IMR-90 (cell line): ENCODE results near the gene SPAG8. TPM values are rescaled to one million over a fixed set of nuclear protein-coding genes. Genes with fewer than 3 reads are reported as not detected.

Experiments used
- ATAC-seq: fragments of 200-7000 bp; cut with Tn5 transposase; 2 replicates; pipeline ENCODE4 v1.9.1; 2020; ENCODE audit warnings: low read depth, mild to moderate bottlenecking, moderate library complexity
- BruUV-seq: library from RNA; stranded (reverse); fragments of 400-500 nt; replicated peaks from 2 replicates; lab custom pipeline; 2021; lab: Mats Ljungman, UMichigan
- CTCF ChIA-PET: fragments of 300-600 bp; formaldehyde crosslinking; extraction: SDS; loops from one replicate; lab custom pipeline; 2021; ENCODE audit warnings: antibody characterized with exemption; lab: Yijun Ruan, JAX
- POLR2A ChIA-PET: fragments of 300-600 bp; sonication (Branson Sonifier 250); formaldehyde crosslinking; loops from one replicate; lab custom pipeline; 2022; ENCODE audit warnings: antibody characterized with exemption; ENCODE audit not compliant: unreplicated experiment; lab: Charles Lee
- DNase-seq: peaks from one replicate; pipeline ENCODE4 v3.0.0; 2013
- H2AFZ ChIP-seq: replicated peaks from 2 replicates; pipeline ENCODE3; 2013; ENCODE audit warnings: low read length, mild to moderate bottlenecking; ENCODE audit not compliant: poor library complexity
- H2AK5ac ChIP-seq: 2 replicates; pipeline ENCODE4 v1.6.1; 2013; ENCODE audit warnings: low read depth, low read length, inconsistent platforms
- H2AK9ac ChIP-seq: replicated peaks from 2 replicates; pipeline ENCODE3; 2013; ENCODE audit warnings: mild to moderate bottlenecking, low read depth, low read length, moderate library complexity; ENCODE audit not compliant: poor library complexity
- H2BK120ac ChIP-seq: 2 replicates; pipeline ENCODE4 v1.6.1; 2013; ENCODE audit warnings: low read depth, low read length, inconsistent platforms
- H2BK15ac ChIP-seq: 3 replicates; pipeline ENCODE4 v1.6.1; 2013; ENCODE audit warnings: low read depth, low read length, inconsistent platforms
- H2BK20ac ChIP-seq: 2 replicates; pipeline ENCODE4 v1.6.1; 2013; ENCODE audit warnings: low read depth, mild to moderate bottlenecking, inconsistent platforms, low read length, moderate library complexity
- H2BK5ac ChIP-seq: 2 replicates; pipeline ENCODE4 v1.6.1; 2013; ENCODE audit warnings: mild to moderate bottlenecking, low read depth, low read length, inconsistent platforms; ENCODE audit not compliant: poor library complexity, severe bottlenecking
- H3K14ac ChIP-seq: replicated peaks from 2 replicates; pipeline ENCODE4 v1.6.1; 2013; ENCODE audit warnings: low read depth, low read length, inconsistent platforms
- H3K18ac ChIP-seq: 2 replicates; pipeline ENCODE4 v1.6.1; 2013; ENCODE audit warnings: low read depth, low read length, control low read depth
- H3K23ac ChIP-seq: 2 replicates; pipeline ENCODE4 v1.6.1; 2013; ENCODE audit warnings: low read depth, low read length, inconsistent platforms
- H3K27ac ChIP-seq: 2 replicates; pipeline ENCODE4 v1.5.1; 2013; ENCODE audit warnings: mild to moderate bottlenecking, control low read depth, low read length; ENCODE audit not compliant: insufficient read depth
- H3K27me3 ChIP-seq: 2 replicates; pipeline ENCODE4 v1.6.1; 2013; ENCODE audit warnings: low read length; ENCODE audit not compliant: control insufficient read depth, insufficient read depth
- H3K36me3 ChIP-seq: 2 replicates; pipeline ENCODE4 v1.6.1; 2013; ENCODE audit warnings: low read length, mixed read lengths; ENCODE audit not compliant: control insufficient read depth, insufficient read depth
- H3K4ac ChIP-seq: 2 replicates; pipeline ENCODE4 v1.6.1; 2013; ENCODE audit warnings: low read depth, low read length, inconsistent platforms
- H3K4me1 ChIP-seq: 2 replicates; pipeline ENCODE4 v1.6.1; 2013; ENCODE audit warnings: low read length, mixed read lengths; ENCODE audit not compliant: control insufficient read depth, insufficient read depth
- H3K4me2 ChIP-seq: 2 replicates; pipeline ENCODE4 v1.6.1; 2013; ENCODE audit warnings: low read depth, mild to moderate bottlenecking, control low read depth, low read length, moderate library complexity
- H3K4me3 ChIP-seq: 2 replicates; pipeline ENCODE4 v1.5.1; 2013; ENCODE audit warnings: low read depth, mild to moderate bottlenecking, control low read depth, low read length, moderate library complexity; ENCODE audit not compliant: insufficient read depth
- H3K56ac ChIP-seq: 2 replicates; pipeline ENCODE4 v1.6.1; 2013; ENCODE audit warnings: low read length, inconsistent platforms; ENCODE audit not compliant: insufficient read depth; ENCODE audit errors: extremely low read depth
- H3K79me1 ChIP-seq, 2 experiments: 2 replicates each; pipeline ENCODE4 v1.6.1; 2013; ENCODE audit warnings: low read length in 2 of 2, inconsistent platforms in 1 of 2, low read depth in 1 of 2
- H3K9ac ChIP-seq: 2 replicates; pipeline ENCODE4 v1.6.1; 2013; ENCODE audit warnings: low read depth, low read length, control low read depth
- H3K9me1 ChIP-seq: 2 replicates; pipeline ENCODE4 v1.6.1; 2013; ENCODE audit warnings: low read length, inconsistent platforms; ENCODE audit not compliant: insufficient read depth
- H3K9me3 ChIP-seq: 2 replicates; pipeline ENCODE4 v1.6.1; 2013; ENCODE audit warnings: low read length; ENCODE audit not compliant: control insufficient read depth, insufficient read depth
- H4K20me1 ChIP-seq: 2 replicates; pipeline ENCODE4 v1.6.1; 2013; ENCODE audit warnings: low read length, inconsistent platforms; ENCODE audit not compliant: insufficient read depth
- H4K5ac ChIP-seq: 2 replicates; pipeline ENCODE4 v1.6.1; 2013; ENCODE audit warnings: mild to moderate bottlenecking, low read depth, low read length, control low read depth
- H4K8ac ChIP-seq, 2 experiments: 2 replicates each; pipeline ENCODE4 v1.6.1; 2013; ENCODE audit warnings: low read depth in 2 of 2, low read length in 2 of 2, control low read depth in 1 of 2, inconsistent platforms in 1 of 2
- H4K91ac ChIP-seq: 2 replicates; pipeline ENCODE4 v1.6.1; 2013; ENCODE audit warnings: low read depth, low read length, inconsistent platforms; ENCODE audit not compliant: insufficient read depth
- MAFK ChIP-seq: IDR thresholded peaks from 2 replicates; pipeline ENCODE4 v1.6.1; 2012; ENCODE audit warnings: low read depth, low read length, improper control_type of control experiment
- RAD21 ChIP-seq: IDR thresholded peaks from 2 replicates; pipeline ENCODE4 v1.6.1; 2012; ENCODE audit warnings: low read length, improper control_type of control experiment
- WGBS, 2 experiments: methylation state at CpG; one replicate each; pipeline versions ENCODE4 v1.1.5 to v1.1.7; 2013; ENCODE audit warnings: missing lambda C conversion rate in 2 of 2; ENCODE audit not compliant: insufficient read length in 1 of 2; ENCODE audit errors: extremely low coverage in 2 of 2; 5-methylcytosine and 5-hydroxymethylcytosine counted together
- dilution Hi-C: fragments of 300-500 bp; cut with HindIII; formaldehyde crosslinking; loops from one replicate; pipeline ENCODE4 v1.14.3; 2018; ENCODE audit warnings: low sequenced_read_pairs; ENCODE audit not compliant: unreplicated experiment
- in situ Hi-C: fragments of 300-500 bp; cut with MboI; formaldehyde crosslinking; loops from 3 replicates; pipeline ENCODE4 v1.14.3; 2019; ENCODE audit warnings: low sequenced_read_pairs, inconsistent platforms, mixed read lengths
- intact Hi-C: fragments of 100-400 bp; cut with micrococcal nuclease; formaldehyde crosslinking; loops from 2 replicates; pipeline ENCODE4 v1.10.0; 2022
- polyA plus RNA-seq, 3 experiments: library from polyadenylated mRNA; depleted of rRNA; stranded (reverse); fragments of >200 nt; gene quantifications; 2 replicates each; pipeline ENCODE4 v1.2.3, GENCODE V29; 2012; ENCODE audit warnings: low replicate concordance in 1 of 3
- total RNA-seq: library from RNA; depleted of rRNA; stranded (reverse); fragments of >200 nt; gene quantifications from 2 replicates; pipeline ENCODE4 v1.2.3, GENCODE V29; 2012

Gene SPAG8
- total and polyA plus RNA-seq, 2 of the 4 experiments (the other 2 are of a cell fraction) = 0.72 to 0.84 TPM

DNA sequence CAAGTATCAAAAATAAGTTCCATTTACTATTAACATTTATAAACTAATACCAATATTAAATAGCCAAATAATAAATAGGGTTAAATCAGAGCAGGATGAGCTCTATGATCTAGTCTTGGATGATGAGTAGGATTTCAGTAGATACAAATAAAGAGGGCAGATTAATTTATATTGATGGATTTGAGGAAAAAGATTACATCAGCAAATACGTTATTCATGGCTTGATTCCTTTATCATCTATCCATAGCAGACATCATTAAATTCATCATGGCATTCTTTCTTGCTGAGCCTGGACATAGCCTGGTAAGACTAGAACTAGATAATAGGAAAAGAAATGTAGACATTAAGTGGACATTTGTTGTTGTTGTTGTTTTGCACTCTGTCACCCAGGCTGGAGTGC, 44.6 kb downstream of the SPAG8 start:
- peak; percentile 61 for TF ChIP-seq MAFK
- no peak for TF ChIP-seq RAD21
- H3K27ac ChIP-seq = no peak overlapping the region
- no peak for ATAC-seq

More for the DNA sequence above, 44.6 kb downstream of the SPAG8 start:
- no peak overlapping the region for H3K4me2 ChIP-seq
- no peak overlapping the region for H2AK9ac ChIP-seq
- H2BK15ac ChIP-seq = no peak overlapping the region
- dilution Hi-C loops (no loop called here), intact Hi-C loops (no loop called here), in situ Hi-C loops (no loop called here)
- no peak overlapping the region for H2BK5ac ChIP-seq
- H3K56ac ChIP-seq = no peak overlapping the region
- no peak for DNase-seq
- H4K5ac ChIP-seq = no peak overlapping the region
- H3K4me1 ChIP-seq = peaks cover 1% of the 10 kb centered on the region; the same call in 1 of the 2 replicates
- H3K14ac ChIP-seq = no peak overlapping the region
- no peaks in the 10 kb centered on the region for H3K9me3 ChIP-seq
- CTCF ChIA-PET = no interaction called here
- no peaks in the 10 kb centered on the region for H3K36me3 ChIP-seq
- no peak overlapping the region for H3K4me3 ChIP-seq
- no peaks in the 10 kb centered on the region for H3K79me1 ChIP-seq
- H3K9ac ChIP-seq = no peak overlapping the region
- H4K91ac ChIP-seq = no peak overlapping the region
- H3K4ac ChIP-seq = no peak overlapping the region
- H2BK20ac ChIP-seq = no peak overlapping the region
- WGBS, 2 experiments = no CpG with 5 or more reads among the region's 1 CpG
- no peaks in the 10 kb centered on the region for H4K20me1 ChIP-seq
- no peak overlapping the region for H2BK120ac ChIP-seq
- H3K18ac ChIP-seq = no peak overlapping the region
- BruUV-seq = no TSS peak
- H3K9me1 ChIP-seq = no peaks in the 10 kb centered on the region
- no peak overlapping the region for H2AFZ ChIP-seq
- H3K23ac ChIP-seq = no peak overlapping the region
- H3K27me3 ChIP-seq = peaks cover 26% of the 10 kb centered on the region
- no peak overlapping the region for H2AK5ac ChIP-seq
- H4K8ac ChIP-seq = no peak overlapping the region
- POLR2A ChIA-PET = no interaction called here
